WTC11 (cell line): ENCODE data around the gene NHSL2.

Experiments used
- ELF4 ChIP-seq: sonication (generic); formaldehyde crosslinking; IDR thresholded peaks from 2 replicates; pipeline ENCODE4 v1.8.1; 2022; ENCODE audit warnings: low read depth, mild to moderate bottlenecking, moderate library complexity, missing genetic modification reagents
- JUN ChIP-seq: sonication (generic); formaldehyde crosslinking; IDR thresholded peaks from 2 replicates; pipeline ENCODE4 v1.8.0; 2023; ENCODE audit warnings: mild to moderate bottlenecking, missing genetic modification reagents
- MLX ChIP-seq: sonication (generic); formaldehyde crosslinking; IDR thresholded peaks from 2 replicates; pipeline ENCODE4 v1.8.1; 2023; ENCODE audit warnings: mild to moderate bottlenecking, missing genetic modification reagents, moderate library complexity
- MXD4 ChIP-seq: fragments of 250-450 bp; sonication (Bioruptor Pico); IDR thresholded peaks from 2 replicates; pipeline ENCODE4 v1.8.0; 2021; ENCODE audit warnings: mild to moderate bottlenecking, moderate library complexity, borderline replicate concordance
- NR3C1 ChIP-seq: sonication (generic); formaldehyde crosslinking; conservative IDR thresholded peaks from 2 replicates; pipeline ENCODE4 v1.8.1; 2023; ENCODE audit warnings: low read depth, mild to moderate bottlenecking, missing genetic modification reagents
- PRRX2 ChIP-seq: fragments of 250-450 bp; sonication (Bioruptor Pico); IDR thresholded peaks from 2 replicates; pipeline ENCODE4 v1.8.0; 2021; ENCODE audit warnings: mild to moderate bottlenecking
- ZNF416 ChIP-seq: fragments of 250-450 bp; sonication (Bioruptor Pico); IDR thresholded peaks from 2 replicates; pipeline ENCODE4 v1.9.0; 2021; ENCODE audit warnings: mild to moderate bottlenecking, inconsistent platforms
- TF ChIP-seq, protein P1 (sequence below): fragments of 200-600 bp; IDR thresholded peaks from 2 replicates; pipeline ENCODE4 v1.8.0; 2022; ENCODE audit warnings: antibody characterized with exemption
- TF ChIP-seq, protein P2 (sequence below): sonication (generic); formaldehyde crosslinking; IDR thresholded peaks from 2 replicates; pipeline ENCODE4 v1.8.1; 2022; ENCODE audit warnings: low read depth, missing genetic modification reagents, borderline replicate concordance

DNA sequence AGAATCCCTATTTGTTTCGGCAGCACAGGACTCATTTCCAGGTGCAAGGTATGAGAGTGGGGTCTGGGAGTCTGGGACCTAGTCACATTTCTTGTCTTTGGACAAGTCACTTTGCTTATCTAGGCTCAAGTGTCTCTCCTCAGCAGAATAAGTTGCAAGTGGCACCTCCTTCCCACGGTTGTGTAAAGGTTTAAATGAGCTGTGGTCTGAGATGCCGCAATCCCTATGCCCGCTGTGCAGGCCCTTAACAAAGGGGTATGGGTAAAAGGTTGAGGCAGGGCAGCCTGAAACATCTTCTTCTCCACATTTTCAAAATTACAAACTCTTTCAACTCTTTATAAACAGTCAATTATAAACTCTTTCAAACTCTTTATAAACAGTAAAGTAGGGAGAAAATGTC lies 127.4 kb downstream of the NHSL2 start:
- TF ChIP-seq ELF4 (CRISPR knock-in tag) (no peak), JUN (CRISPR knock-in tag) (no peak), PRRX2 (no peak), MLX (CRISPR knock-in tag) (no peak), NR3C1 (no peak), ZNF416 (CRISPR knock-in tag) (no peak), MXD4 (CRISPR knock-in tag) (no peak)
- TF ChIP-seq, protein P1, sequence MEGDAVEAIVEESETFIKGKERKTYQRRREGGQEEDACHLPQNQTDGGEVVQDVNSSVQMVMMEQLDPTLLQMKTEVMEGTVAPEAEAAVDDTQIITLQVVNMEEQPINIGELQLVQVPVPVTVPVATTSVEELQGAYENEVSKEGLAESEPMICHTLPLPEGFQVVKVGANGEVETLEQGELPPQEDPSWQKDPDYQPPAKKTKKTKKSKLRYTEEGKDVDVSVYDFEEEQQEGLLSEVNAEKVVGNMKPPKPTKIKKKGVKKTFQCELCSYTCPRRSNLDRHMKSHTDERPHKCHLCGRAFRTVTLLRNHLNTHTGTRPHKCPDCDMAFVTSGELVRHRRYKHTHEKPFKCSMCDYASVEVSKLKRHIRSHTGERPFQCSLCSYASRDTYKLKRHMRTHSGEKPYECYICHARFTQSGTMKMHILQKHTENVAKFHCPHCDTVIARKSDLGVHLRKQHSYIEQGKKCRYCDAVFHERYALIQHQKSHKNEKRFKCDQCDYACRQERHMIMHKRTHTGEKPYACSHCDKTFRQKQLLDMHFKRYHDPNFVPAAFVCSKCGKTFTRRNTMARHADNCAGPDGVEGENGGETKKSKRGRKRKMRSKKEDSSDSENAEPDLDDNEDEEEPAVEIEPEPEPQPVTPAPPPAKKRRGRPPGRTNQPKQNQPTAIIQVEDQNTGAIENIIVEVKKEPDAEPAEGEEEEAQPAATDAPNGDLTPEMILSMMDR: no peak
- TF ChIP-seq, protein P2, sequence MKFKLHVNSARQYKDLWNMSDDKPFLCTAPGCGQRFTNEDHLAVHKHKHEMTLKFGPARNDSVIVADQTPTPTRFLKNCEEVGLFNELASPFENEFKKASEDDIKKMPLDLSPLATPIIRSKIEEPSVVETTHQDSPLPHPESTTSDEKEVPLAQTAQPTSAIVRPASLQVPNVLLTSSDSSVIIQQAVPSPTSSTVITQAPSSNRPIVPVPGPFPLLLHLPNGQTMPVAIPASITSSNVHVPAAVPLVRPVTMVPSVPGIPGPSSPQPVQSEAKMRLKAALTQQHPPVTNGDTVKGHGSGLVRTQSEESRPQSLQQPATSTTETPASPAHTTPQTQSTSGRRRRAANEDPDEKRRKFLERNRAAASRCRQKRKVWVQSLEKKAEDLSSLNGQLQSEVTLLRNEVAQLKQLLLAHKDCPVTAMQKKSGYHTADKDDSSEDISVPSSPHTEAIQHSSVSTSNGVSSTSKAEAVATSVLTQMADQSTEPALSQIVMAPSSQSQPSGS (CRISPR knock-in tag): no peak
